ENCODE measurements around the gene TEX11. TPM values are rescaled to one million over a fixed set of nuclear protein-coding genes. Genes with fewer than 3 reads are reported as not detected.

TEX11 gene
- polyA plus RNA-seq, 1 of the 3 experiments (the other 2 are of a cell fraction): not detected

DNA sequence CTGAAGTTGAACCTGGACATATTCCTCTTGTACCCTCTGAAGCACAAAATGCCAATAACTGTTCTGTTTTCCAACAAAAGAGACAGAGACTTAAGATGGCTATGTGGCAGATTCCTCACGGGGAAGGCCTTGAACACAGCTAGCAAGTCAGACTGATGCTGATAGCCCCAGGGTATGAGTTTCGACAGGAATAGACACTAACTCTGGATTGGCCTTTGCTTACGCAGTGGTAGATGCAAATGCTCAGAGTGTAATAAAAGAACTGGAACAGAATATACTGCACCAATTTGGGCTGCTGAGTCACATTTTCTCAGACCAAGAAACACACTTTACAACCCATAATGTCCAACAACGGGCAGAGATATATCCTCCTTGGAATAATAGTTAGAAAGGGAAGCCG is 290.0 kb downstream of the TEX11 start:
- ChIA-PET CTCF (no interaction called here), POLR2A (no interaction called here)
- H3K79me2 ChIP-seq (ENCODE audit: insufficient read depth): no peaks in the 10 kb centered on the region
- H3K36me3 ChIP-seq (replicated peaks in 1 of 2; ENCODE audit: control insufficient read depth in 1 of 2, insufficient read depth in 2 of 2, low read length in 1 of 2): no peaks in the 10 kb centered on the region
- peaks cover 14% of the 10 kb centered on the region; the same call in 1 of the 2 replicates for H3K27me3 ChIP-seq (ENCODE audit: insufficient read depth)
- H3K9me2 ChIP-seq: no peaks in the 10 kb centered on the region
- no peak overlapping the region for H3K9ac ChIP-seq
- H3K4me1 ChIP-seq (ENCODE audit: control insufficient read depth in 1 of 2, insufficient read depth in 2 of 2, low read depth in 1 of 2, low read length in 1 of 2): no peaks in the 10 kb centered on the region
- TF ChIP-seq, protein P1, sequence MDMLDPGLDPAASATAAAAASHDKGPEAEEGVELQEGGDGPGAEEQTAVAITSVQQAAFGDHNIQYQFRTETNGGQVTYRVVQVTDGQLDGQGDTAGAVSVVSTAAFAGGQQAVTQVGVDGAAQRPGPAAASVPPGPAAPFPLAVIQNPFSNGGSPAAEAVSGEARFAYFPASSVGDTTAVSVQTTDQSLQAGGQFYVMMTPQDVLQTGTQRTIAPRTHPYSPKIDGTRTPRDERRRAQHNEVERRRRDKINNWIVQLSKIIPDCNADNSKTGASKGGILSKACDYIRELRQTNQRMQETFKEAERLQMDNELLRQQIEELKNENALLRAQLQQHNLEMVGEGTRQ (IDR thresholded peaks at IDR 0.05; ENCODE audit: borderline replicate concordance, low read depth, low read length): no peak
- TF ChIP-seq GATA2 (CRISPR knock-in tag; IDR thresholded peaks at IDR 0.05) (no peak), FOSL2 (IDR thresholded peaks at IDR 0.05; ENCODE audit: borderline replicate concordance, low read depth) (no peak), MXI1 (IDR thresholded peaks at IDR 0.05; ENCODE audit: low read depth, low read length) (no peak), SIN3A (IDR thresholded peaks at IDR 0.05; ENCODE audit: borderline replicate concordance, low read depth, low read length) (no peak), NFIC (IDR thresholded peaks at IDR 0.05; ENCODE audit: borderline replicate concordance) (no peak)
- DNase-seq: no peak
- H3K9me3 ChIP-seq: no peaks in the 10 kb centered on the region
- H2AFZ ChIP-seq (ENCODE audit: low read depth): no peak overlapping the region
- WGBS (ENCODE audit: low lambda C conversion rate): 13% methylated on average over 5 of the region's 5 CpGs
- no peak overlapping the region for H3K27ac ChIP-seq (ENCODE audit: low read depth in 2 of 2, low read length in 1 of 2)
- H3F3A ChIP-seq (replicated peaks; ENCODE audit: insufficient read depth): no peaks in the 10 kb centered on the region
- no peak overlapping the region for H3K4me3 ChIP-seq (ENCODE audit: low read depth in 2 of 2, low read length in 1 of 2)
- H4K20me1 ChIP-seq (ENCODE audit: insufficient read depth): no peaks in the 10 kb centered on the region
- no peak overlapping the region for H3K4me2 ChIP-seq

DNA sequence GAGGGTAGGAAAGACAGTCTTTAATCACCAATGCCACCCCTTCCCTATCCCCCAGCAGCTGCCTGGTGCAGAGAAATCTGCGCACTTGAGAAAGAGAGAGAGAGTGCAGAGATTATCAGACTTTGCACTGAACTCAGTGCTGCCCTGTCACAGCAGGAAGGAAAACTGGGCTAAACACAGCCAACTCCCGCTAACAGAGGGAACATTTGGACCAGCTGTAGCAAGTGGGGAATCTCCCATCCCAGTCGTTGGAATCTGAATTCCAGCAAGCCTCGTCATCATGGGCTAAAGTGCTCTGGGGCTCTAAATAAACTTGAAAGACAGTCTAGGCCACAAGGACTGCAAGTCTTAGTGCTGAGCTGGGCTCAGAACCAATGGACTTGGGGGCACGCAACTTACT is 295.2 kb downstream of the TEX11 start:
- no peak overlapping the region for H3K4me2 ChIP-seq
- WGBS (ENCODE audit: low lambda C conversion rate): 9% methylated on average over 3 of the region's 5 CpGs

DNA sequence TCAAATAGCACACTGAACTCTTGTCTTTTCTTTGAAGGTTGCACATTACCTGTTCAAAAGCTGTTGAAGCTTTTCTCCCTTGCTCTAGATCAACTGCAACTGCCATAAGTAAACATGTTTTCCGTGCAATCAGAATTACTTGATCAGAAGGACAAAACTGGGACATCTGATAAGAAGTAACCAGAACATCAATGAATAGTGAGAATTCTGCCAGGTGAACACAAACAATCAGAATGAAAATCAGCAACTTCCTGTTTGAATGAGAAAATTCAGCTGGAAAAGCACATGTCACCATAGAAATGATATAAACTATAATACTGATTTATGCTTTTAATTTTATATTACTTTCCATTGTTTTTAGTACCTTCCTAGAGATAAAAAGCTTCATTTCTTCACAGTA is 303.2 kb downstream of the TEX11 start:
- Histone ChIP-seq H3K4me2 (no peak overlapping the region), H4K20me1 (ENCODE audit: insufficient read depth) (no peaks in the 10 kb centered on the region), H3K4me3 (ENCODE audit: low read depth in 2 of 2, low read length in 1 of 2) (no peak overlapping the region), H3F3A (replicated peaks; ENCODE audit: insufficient read depth) (no peaks in the 10 kb centered on the region), H3K4me1 (ENCODE audit: control insufficient read depth in 1 of 2, insufficient read depth in 2 of 2, low read depth in 1 of 2, low read length in 1 of 2) (no peaks in the 10 kb centered on the region), H3K27me3 (ENCODE audit: insufficient read depth) (no peaks in the 10 kb centered on the region; the same call in 1 of the 2 replicates), H3K9me2 (no peaks in the 10 kb centered on the region), H3K27ac (ENCODE audit: low read depth in 2 of 2, low read length in 1 of 2) (no peak overlapping the region), H3K9me3 (no peaks in the 10 kb centered on the region), H3K36me3 (replicated peaks in 1 of 2; ENCODE audit: control insufficient read depth in 1 of 2, insufficient read depth in 2 of 2, low read length in 1 of 2) (no peaks in the 10 kb centered on the region), H2AFZ (ENCODE audit: low read depth) (no peak overlapping the region), H3K79me2 (ENCODE audit: insufficient read depth) (no peaks in the 10 kb centered on the region), H3K9ac (no peak overlapping the region)
- no peak for DNase-seq
- ChIA-PET POLR2A (no interaction called here), CTCF (no interaction called here)
- 15% methylated on average over 1 of the region's 1 CpG for WGBS (ENCODE audit: low lambda C conversion rate)
- TF ChIP-seq TCF12 (IDR thresholded peaks at IDR 0.05): no peak
- no peak for TF ChIP-seq MEF2A (IDR thresholded peaks at IDR 0.05; ENCODE audit: borderline replicate concordance, low read depth)
- no peak for TF ChIP-seq JUND (IDR thresholded peaks at IDR 0.05)
- TF ChIP-seq NRF1 (IDR thresholded peaks at IDR 0.05; ENCODE audit: low read depth, low read length): no peak
- TF ChIP-seq, protein P2, sequence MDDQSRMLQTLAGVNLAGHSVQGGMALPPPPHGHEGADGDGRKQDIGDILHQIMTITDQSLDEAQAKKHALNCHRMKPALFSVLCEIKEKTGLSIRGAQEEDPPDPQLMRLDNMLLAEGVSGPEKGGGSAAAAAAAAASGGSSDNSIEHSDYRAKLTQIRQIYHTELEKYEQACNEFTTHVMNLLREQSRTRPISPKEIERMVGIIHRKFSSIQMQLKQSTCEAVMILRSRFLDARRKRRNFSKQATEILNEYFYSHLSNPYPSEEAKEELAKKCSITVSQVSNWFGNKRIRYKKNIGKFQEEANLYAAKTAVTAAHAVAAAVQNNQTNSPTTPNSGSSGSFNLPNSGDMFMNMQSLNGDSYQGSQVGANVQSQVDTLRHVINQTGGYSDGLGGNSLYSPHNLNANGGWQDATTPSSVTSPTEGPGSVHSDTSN (IDR thresholded peaks at IDR 0.05): no peak
- TF ChIP-seq FOXJ3 (CRISPR knock-in tag; IDR thresholded peaks at IDR 0.05): no peak
- TF ChIP-seq TAF1 (IDR thresholded peaks at IDR 0.05; ENCODE audit: borderline replicate concordance, low read depth, low read length): no peak
- TF ChIP-seq EP300 (IDR thresholded peaks at IDR 0.05; ENCODE audit: borderline replicate concordance in 1 of 2, low read depth in 1 of 2, low read length in 1 of 2): no peak
- TF ChIP-seq, protein P3, sequence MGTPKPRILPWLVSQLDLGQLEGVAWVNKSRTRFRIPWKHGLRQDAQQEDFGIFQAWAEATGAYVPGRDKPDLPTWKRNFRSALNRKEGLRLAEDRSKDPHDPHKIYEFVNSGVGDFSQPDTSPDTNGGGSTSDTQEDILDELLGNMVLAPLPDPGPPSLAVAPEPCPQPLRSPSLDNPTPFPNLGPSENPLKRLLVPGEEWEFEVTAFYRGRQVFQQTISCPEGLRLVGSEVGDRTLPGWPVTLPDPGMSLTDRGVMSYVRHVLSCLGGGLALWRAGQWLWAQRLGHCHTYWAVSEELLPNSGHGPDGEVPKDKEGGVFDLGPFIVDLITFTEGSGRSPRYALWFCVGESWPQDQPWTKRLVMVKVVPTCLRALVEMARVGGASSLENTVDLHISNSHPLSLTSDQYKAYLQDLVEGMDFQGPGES (IDR thresholded peaks at IDR 0.05; ENCODE audit: low read depth, low read length): no peak
- TF ChIP-seq EZH2phosphoT487 (IDR thresholded peaks at IDR 0.05; ENCODE audit: borderline replicate concordance, low read depth): no peak
- TF ChIP-seq, protein P4, sequence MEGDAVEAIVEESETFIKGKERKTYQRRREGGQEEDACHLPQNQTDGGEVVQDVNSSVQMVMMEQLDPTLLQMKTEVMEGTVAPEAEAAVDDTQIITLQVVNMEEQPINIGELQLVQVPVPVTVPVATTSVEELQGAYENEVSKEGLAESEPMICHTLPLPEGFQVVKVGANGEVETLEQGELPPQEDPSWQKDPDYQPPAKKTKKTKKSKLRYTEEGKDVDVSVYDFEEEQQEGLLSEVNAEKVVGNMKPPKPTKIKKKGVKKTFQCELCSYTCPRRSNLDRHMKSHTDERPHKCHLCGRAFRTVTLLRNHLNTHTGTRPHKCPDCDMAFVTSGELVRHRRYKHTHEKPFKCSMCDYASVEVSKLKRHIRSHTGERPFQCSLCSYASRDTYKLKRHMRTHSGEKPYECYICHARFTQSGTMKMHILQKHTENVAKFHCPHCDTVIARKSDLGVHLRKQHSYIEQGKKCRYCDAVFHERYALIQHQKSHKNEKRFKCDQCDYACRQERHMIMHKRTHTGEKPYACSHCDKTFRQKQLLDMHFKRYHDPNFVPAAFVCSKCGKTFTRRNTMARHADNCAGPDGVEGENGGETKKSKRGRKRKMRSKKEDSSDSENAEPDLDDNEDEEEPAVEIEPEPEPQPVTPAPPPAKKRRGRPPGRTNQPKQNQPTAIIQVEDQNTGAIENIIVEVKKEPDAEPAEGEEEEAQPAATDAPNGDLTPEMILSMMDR (IDR thresholded peaks at IDR 0.05): no peak
- TF ChIP-seq ELF1 (IDR thresholded peaks at IDR 0.05): no peak

More for the DNA sequence above, 295.2 kb downstream of the TEX11 start:
- Histone ChIP-seq H3K36me3 (replicated peaks in 1 of 2; ENCODE audit: control insufficient read depth in 1 of 2, insufficient read depth in 2 of 2, low read length in 1 of 2) (no peaks in the 10 kb centered on the region), H3K27me3 (ENCODE audit: insufficient read depth) (no peaks in the 10 kb centered on the region; the same call in 1 of the 2 replicates), H4K20me1 (ENCODE audit: insufficient read depth) (no peaks in the 10 kb centered on the region), H2AFZ (ENCODE audit: low read depth) (no peak overlapping the region), H3K79me2 (ENCODE audit: insufficient read depth) (no peaks in the 10 kb centered on the region), H3K9ac (no peak overlapping the region), H3K9me2 (no peaks in the 10 kb centered on the region), H3K9me3 (no peaks in the 10 kb centered on the region), H3K4me3 (ENCODE audit: low read depth in 2 of 2, low read length in 1 of 2) (no peak overlapping the region), H3K27ac (ENCODE audit: low read depth in 2 of 2, low read length in 1 of 2) (no peak overlapping the region), H3K4me1 (ENCODE audit: control insufficient read depth in 1 of 2, insufficient read depth in 2 of 2, low read depth in 1 of 2, low read length in 1 of 2) (no peaks in the 10 kb centered on the region), H3F3A (replicated peaks; ENCODE audit: insufficient read depth) (no peaks in the 10 kb centered on the region)
- ChIA-PET POLR2A (no interaction called here), CTCF (interaction anchor here (1.0 kb wide), 1 partner anchor 190 kb away, joined by 3 read pairs; the partner anchor contains the start of gene GDPD2)
- no peak for DNase-seq
- TF ChIP-seq YY1 (IDR thresholded peaks at IDR 0.05; ENCODE audit: low read depth): no peak
- no peak for TF ChIP-seq NFIC (IDR thresholded peaks at IDR 0.05; ENCODE audit: borderline replicate concordance)
- no peak for TF ChIP-seq ELF1 (IDR thresholded peaks at IDR 0.05)
- TF ChIP-seq MEF2A (IDR thresholded peaks at IDR 0.05; ENCODE audit: borderline replicate concordance, low read depth): no peak
- TF ChIP-seq MXI1 (IDR thresholded peaks at IDR 0.05; ENCODE audit: low read depth, low read length): no peak
